Frontal cortex (tissue), 4 donors: ENCODE measurements around the gene CIZ1. TPM values are rescaled to one million over a fixed set of nuclear protein-coding genes. Genes with fewer than 3 reads are reported as not detected.
A peak's percentile ranks its signal among the peaks of the same experiment; 100 is the strongest.
"Not testable (repeated sequence)": the region's sequence is repeated elsewhere in the genome, so short reads cannot be mapped to it uniquely, and the experiment has no call there.

Experiments
- DNase-seq, 2 donors: peaks; one replicate each; pipeline ENCODE4 v3.0.0; 2012; ENCODE audit warnings: low spot score in 2 of 2
- FAIRE-seq: peaks from 2 replicates; lab custom pipeline; 2012; peaks lifted over from hg19 to GRCh38; lab: Jason Lieb, UNC
- total RNA-seq: library from RNA; depleted of rRNA; stranded (reverse); fragments of >200 nt; gene quantifications from one replicate; pipeline ENCODE4 v1.2.3, GENCODE V29; 2014
- donor health status: control.
- donor health status: control.
- donor health status: control.

Gene CIZ1
- total RNA-seq, 1 donor from 2014 or later = 15.9 TPM

DNA sequence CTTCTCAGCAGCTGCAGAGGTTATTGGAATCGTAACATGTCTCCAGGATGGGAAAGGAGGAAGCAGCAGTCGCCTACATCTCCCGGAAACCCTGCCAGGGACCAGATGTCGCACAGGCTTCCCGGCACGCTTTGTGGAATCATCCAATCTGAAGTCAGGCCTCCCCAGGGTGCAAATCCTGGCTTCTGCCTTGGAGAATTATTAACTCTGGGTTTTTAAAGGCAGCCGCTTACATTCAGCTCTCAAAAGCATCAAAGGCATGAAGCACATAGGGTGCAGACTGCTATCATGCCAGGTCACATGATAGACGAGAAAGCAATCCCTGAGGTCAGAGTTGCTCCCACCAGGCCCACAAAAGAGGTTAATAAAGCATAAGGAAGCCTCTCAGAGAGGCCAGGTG, 59.2 kb downstream of the CIZ1 start:
- FAIRE-seq = not testable (repeated sequence)

GRCh38 chr9:128131346-128131745, 60.0 kb downstream of the CIZ1 start:
- DNase-seq, FAIRE-seq: not testable (repeated sequence)

More for the DNA sequence above, 59.2 kb downstream of the CIZ1 start:
- not testable (repeated sequence) for DNase-seq

DNA sequence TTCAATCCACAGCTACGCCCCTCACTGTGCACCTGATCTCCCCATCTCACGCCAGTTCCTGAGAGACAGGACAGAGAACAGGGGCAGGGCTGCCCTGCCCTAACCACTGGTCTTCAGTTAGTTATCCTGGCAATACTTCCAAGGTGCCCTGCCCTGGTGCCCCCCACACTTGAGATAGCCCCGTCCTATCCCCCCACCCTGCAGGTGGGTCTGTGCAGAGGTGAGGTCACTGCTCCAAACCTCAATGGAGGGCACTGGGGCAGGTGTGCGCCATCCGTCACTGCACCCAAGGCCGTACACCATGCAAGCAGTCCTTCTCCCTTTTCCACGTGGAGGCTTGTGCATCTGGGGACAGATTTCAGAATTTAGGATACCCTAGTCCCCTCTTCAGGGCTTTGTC, 60.7 kb downstream of the CIZ1 start:
- not testable (repeated sequence) for FAIRE-seq, DNase-seq

DNA sequence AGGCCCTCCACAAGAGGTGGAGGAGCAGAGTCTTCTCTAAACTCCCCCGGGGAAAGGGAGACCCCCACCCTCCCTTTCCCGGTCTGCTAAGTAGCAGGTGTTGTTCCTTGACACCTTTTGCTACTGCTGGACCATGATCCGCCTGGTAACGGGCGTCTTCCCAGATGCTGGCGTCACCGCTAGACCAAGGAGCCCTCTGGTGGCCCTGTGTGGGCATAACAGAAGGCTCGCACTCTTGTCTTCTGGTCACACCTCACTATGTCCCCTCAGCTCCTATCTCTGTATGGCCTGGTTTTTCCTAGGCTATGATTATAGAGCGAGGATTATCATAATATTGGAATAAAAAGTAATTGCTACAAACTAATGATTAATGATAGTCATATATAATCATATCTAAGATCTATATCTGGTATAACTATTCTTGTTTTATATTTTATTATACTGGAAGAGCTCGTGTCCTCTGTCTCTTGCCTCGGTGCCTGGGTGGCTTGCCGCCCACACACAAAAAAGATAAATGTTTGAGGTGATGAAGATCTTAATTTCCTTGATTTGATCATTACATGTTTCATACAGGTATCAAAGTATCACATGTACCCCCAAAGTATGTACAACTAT, 61.3 kb downstream of the CIZ1 start:
- not testable (repeated sequence) for DNase-seq, FAIRE-seq

GRCh38 chr9:128128836-128129590, 62.4 kb downstream of the CIZ1 start:
- DNase-seq = no peak

GRCh38 chr9:128127990-128128835, 63.2 kb downstream of the CIZ1 start:
- DNase-seq (peak; percentile 89), FAIRE-seq (no peak)

More at GRCh38 chr9:128128836-128129590, 62.4 kb downstream of the CIZ1 start:
- FAIRE-seq = no peak

DNA sequence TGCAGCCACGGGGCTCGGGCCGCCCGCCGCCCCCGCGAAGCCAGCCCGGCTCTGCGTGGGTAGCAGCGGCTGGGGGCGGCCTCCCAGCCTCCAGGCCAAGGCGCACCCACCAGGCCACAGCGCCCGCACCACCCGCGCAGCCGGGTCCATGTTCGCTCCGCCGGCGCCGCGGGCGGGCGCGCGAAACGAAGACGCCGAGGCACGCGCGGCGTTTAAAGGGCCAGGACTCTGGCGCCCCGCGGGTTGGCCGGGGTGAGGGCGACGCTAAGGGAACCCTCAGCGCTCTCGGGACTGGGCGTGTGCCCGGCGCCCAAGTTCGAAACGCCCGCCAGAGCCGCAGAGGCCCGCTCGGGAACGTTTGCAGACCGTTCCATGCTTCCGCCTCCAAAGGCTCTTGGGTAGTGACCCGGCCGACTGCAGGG, 63.8 kb downstream of the CIZ1 start, which contains the start of gene PTGES2:
Gene PTGES2 (minus strand): TSS at position 162 of the 422 bp plus-strand sequence. CDS start 12 bp downstream, at position 150.
- FAIRE-seq (no peak), DNase-seq (peak; percentile 79 to 85)

GRCh38 chr9:128125580-128126354, 65.6 kb downstream of the CIZ1 start:
- no peak for DNase-seq

DNA sequence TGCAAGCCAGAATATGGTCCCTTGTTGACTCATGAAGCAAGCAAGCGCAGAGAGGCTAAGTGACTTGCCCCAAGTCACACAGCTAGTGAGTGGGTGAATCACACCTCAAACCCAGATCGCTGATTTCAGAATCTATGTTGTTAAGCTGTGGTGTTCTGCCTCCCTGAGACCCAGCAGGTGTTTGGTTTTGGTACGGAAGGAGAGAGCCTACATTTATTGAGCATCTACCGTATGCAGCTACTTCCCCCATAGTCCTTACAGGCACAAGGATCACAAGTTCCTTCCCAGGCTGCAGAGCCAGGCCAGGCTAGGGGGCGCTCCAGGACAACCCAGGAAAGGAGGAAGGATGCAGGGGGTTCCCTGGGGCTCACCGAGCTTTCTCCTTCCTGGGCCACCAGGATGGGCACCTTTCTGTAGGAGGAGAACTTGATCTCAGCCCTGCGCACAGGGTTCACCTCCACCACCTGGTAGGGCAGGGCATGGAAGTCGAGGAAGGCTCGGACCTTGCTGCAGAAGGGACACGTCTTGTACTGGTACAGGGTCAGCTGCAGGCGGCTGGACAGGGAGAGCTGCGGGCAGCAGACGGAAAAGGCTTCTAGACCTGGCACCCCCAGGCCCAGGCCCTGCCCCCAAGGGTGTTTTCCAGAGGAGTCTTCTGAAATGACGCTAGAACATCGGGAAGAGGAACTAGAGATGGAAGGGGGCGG, 66.3 kb downstream of the CIZ1 start:
- FAIRE-seq (no peak), DNase-seq (no peak)

More at GRCh38 chr9:128125580-128126354, 65.6 kb downstream of the CIZ1 start:
- FAIRE-seq = no peak

- FAIRE-seq (no peak), DNase-seq (no peak)
These were observed 66.9 kb downstream of the CIZ1 start for GRCh38 chr9:128124451-128124850.

DNA sequence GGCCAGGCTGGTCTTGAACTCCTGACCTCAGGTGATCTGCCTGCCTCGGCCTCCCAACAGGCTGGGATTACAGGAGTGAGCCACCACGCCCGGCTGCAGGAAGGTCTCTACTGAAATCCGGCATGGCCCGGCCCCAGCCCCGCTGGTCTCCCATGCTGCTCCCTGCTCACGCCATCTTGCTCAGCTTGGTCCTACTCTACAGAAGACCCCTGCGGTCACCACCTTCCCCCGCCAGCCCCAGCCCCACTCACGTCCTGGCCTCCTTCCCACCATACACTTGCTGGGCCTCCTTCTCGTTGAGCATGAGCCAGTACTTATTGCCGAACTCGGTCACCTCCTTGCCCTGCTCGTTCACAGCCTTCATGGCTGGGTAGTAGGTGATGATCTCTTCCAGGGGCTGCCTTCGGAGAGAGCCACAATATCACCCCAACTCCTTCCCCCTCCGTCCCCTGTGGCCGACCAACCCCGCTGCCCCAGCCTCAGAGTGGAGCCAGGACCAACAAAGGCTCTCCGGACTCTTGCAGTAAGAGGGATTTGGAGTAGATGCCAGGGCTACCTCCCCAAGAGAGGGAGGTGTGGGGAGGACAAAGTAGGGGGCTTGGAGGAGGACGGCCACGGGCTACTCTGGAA, 67.8 kb downstream of the CIZ1 start:
- DNase-seq (no peak), FAIRE-seq (no peak)

DNA sequence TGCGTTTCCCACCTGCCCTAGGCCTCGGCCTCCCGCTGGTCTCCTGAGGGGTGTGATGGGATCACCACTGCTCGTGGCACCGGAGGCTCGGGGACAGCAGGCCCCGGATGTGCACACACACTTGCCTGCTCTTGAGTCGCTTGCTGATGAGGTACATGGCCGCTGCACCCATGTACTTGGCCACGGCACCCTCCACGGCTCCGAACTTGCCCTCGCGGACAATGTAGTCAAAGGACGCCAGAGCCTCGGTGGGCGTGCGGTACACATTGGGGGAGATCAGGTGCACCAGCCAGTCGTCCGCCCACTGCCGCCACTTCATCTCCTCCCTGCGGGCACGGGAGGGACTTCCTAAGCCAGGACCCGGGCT, 68.6 kb downstream of the CIZ1 start:
- DNase-seq (no peak), FAIRE-seq (no peak)

DNA sequence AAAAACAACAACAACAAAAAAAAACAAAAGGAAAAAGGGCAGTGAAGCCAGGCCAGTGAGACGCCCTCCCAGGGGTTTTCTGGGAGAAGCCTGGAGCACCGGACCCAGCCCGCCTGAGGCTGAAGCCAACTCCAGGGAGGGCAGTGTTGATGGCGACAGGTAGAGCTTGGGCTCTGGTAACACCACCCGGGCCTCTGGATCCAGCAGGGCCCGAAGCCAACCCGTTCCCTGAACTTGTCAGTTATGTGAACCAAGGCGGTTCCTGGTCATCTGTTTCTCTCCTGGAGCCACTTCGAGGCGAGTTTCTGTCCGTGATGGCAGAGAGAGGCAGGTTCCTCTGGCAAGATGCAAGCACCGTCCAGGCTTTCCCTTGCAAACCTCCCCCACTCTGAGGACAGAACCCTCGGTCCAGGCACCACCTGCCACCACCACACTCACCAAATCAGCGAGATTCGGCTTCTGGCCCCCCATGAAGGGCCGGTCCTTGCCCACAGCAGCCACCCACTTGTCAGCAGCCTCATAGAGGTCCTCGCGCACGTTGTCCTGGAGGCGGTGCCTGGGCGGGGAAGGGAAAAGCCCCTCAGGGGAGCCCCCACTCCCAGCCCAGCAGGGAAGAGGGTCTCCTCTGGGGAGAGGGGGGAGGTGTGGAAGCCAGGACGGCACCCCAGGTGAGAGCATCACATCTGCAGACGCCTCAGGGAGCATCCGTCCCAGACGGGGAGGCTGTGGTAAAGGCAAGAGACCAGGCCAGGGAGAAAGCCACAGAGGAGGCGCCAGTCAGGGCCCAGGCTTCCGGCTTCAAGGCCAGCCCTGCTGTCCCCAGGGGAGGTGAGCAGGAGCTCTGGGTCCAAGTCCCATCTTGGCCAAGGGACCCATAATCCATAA, 69.2 kb downstream of the CIZ1 start:
- FAIRE-seq = no peak

DNA sequence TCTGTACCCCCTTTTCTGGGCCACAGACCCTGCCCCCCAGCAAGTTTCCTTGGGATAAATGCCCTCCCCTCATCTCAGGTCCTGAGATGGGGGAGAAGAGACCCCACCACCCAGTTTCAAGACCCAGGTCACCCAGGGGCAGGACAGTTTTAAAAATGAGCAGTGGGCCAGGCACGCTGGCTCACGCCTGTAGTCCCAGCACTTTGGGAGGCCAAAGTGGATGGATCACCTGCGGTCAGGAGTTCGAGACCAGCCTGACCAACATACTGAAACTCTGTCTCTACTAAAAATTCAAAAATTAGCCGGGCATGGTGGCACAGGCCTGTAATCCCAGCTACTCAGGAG, 69.9 kb downstream of the CIZ1 start:
- DNase-seq = no peak
- FAIRE-seq = no peak

More for the DNA sequence above, 69.2 kb downstream of the CIZ1 start:
- no peak for DNase-seq

DNA sequence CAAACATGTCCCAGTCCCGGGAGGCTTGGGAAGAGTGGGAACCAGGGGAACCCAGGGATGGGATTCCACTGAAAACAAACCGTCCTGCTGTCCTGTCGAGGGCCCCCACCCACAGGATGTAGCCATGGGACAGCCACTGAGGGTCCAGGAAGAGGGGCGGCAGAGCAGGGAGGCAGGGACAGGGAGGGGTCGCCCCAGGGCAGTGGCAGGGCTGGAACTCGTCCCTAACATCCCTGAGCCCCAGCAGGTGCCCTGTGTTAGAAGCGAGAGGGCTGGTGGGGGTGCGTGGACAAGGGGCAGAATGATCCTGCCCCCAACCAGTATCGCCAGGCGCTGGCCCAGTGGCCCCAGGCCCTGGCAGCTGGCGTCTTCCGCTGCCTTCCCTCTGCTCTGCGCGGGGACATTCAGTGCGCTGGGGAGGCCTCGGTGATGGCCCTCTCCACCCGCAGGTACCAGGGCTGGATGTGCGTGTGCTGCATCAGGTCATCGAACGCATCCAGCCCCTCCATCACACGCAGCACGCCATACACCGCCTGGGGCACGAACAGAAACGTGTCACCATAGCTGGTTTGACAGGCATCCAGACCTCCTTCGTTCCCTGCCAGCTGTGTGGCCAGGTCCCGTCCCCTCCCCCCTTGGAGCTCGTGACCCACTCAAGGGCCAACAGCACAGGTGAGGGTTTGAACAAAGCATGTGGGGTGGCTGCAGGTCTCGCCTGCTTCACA, 70.5 kb downstream of the CIZ1 start:
- DNase-seq (no peak), FAIRE-seq (no peak)

DNA sequence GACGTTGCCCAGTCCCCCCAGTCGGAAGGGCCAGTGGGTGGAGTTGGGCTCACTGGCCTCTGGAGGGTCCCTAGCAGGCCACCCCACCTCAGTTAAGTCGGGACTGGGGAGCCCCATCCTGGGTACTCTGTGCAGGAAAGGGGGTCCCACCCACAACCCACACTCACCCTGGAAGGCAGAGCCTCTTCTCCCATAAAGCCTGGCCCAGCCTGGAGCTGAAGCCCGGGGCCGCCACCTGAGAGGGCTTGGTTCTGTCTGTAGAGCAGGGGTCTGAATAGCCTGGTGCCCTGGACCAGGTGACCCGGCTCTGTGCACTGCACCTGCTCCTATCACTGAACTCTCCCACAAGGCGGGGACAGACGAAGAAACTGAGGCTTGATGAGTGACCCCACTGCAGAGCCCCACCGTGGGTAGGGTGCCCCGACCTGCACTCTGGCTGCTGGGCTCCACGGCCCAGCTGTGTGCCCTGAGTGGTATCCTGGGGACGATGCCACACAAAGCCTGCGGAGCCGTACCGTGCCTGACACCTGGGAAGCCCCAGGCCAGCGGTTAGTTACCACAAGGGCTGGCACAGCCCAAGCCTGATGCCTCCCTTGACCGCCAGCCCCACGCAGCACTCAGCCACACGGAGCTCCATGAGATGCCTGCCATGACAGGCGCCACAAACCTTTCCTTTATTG, 71.2 kb downstream of the CIZ1 start:
- DNase-seq (no peak), FAIRE-seq (no peak)
